Heart right ventricle (tissue), 16 donors: ENCODE data around the gene MALRD1. TPM values are rescaled to one million over a fixed set of nuclear protein-coding genes. Genes with fewer than 3 reads are reported as not detected.

Experiments
- ATAC-seq, 8 donors: fragments of 200-7000 bp; cut with Tn5 transposase; one replicate each; pipeline ENCODE4 v1.9.1; 2020; ENCODE audit warnings: mild to moderate bottlenecking in 8 of 8, moderate library complexity in 8 of 8, moderate number of reproducible peaks in 1 of 8
- DNase-seq, 2 donors: peaks; one replicate each; pipeline ENCODE4 v3.0.0-alpha.2; 2020
- H3K27ac ChIP-seq, 10 donors: fragments of 200-600 bp; sonication (generic) in 2 of 10; one replicate each; pipeline versions ENCODE4 v1.5.0 to v1.8.0; 2020 to 2022; ENCODE audit warnings: mild to moderate bottlenecking in 3 of 10
- H3K27me3 ChIP-seq, 7 donors: fragments of 200-600 bp; one replicate each; pipeline ENCODE4 v1.8.0; 2021 to 2022; ENCODE audit warnings: mild to moderate bottlenecking in 2 of 7
- H3K36me3 ChIP-seq, 9 donors: fragments of 200-600 bp; sonication (generic) in 1 of 9; one replicate each; pipeline versions ENCODE4 v1.5.0 to v1.8.0; 2020 to 2022; ENCODE audit warnings: mild to moderate bottlenecking in 2 of 9
- H3K4me1 ChIP-seq, 9 donors: fragments of 200-600 bp; sonication (generic) in 1 of 9; one replicate each; pipeline versions ENCODE4 v1.5.0 to v1.8.0; 2020 to 2022; ENCODE audit warnings: mild to moderate bottlenecking in 4 of 9
- H3K4me3 ChIP-seq, 10 donors: fragments of 200-600 bp; sonication (generic) in 2 of 10; one replicate each; pipeline versions ENCODE4 v1.5.0 to v1.8.0; 2020 to 2022; ENCODE audit warnings: mild to moderate bottlenecking in 7 of 10, moderate library complexity in 2 of 10
- H3K9me3 ChIP-seq, 11 donors: fragments of 200-600 bp in 10 of 11; sonication (generic) in 2 of 11; one replicate each; pipeline versions ENCODE4 v1.5.0 to v1.8.0; 2013 to 2022; ENCODE audit warnings: mild to moderate bottlenecking in 2 of 11, control low read depth in 1 of 11, moderate library complexity in 1 of 11
- WGBS, 2 donors: extraction: QIAGEN DNeasy Blood & Tissue Kit; methylation state at CpG; one replicate each; pipeline ENCODE4 v1.1.7; 2013; ENCODE audit warnings: inconsistent platforms in 1 of 2; 5-methylcytosine and 5-hydroxymethylcytosine counted together
- intact Hi-C, 10 donors: fragments of 100-400 bp; cut with DNase I; formaldehyde crosslinking; loops; one replicate each; pipeline versions ENCODE4 v1.11.1 to v1.14.2; 2022
- polyA plus RNA-seq, 2 donors: library from polyadenylated mRNA; stranded (reverse); fragments of 200-250 nt; gene quantifications; one replicate each; pipeline ENCODE4 v1.2.3, GENCODE V29; 2013
- total RNA-seq, 10 donors: library from RNA; stranded (reverse); fragmentation: NEBNext Ultra II Directional in 3 of 10; extraction: Animal tissue kit (Norgen Biotek cat#: 25700) in 3 of 10; gene quantifications; one replicate each; pipeline versions ENCODE4 v1.2.1 to v1.2.4, GENCODE V29; 2021 to 2023
- TF ChIP-seq, protein P1 (sequence below), 9 donors: fragments of 200-600 bp; sonication (generic) in 2 of 9; IDR thresholded peaks; one replicate each; pipeline versions ENCODE4 v1.5.0 to v1.8.0; 2021 to 2022; ENCODE audit warnings: antibody characterized with exemption in 9 of 9, mild to moderate bottlenecking in 5 of 9, moderate library complexity in 1 of 9
- donor health status: Arrhythmogenic right ventricular cardiomyopathy.
- donor health status: ischemic (EF 13 %, LVEDD 7.1; RV severe dilation, severe dysfunction).
- donor health status: healthy with polysubstance abuse.
- donor health status: DM: no; HTN: yes; CAD: no.
- donor health status: DM: no; HTN: no; CAD: no.
- donor health status: ischemic (EF 25% LVEDD 6.9; RV normal size, moderate dysfunction).
- donor health status: ischemic (EF 25% LVEDD 5.7; RV mildly dilated, moderate dysfunction).
- donor health status: healthy.
- donor health status: DM: yes; HTN: yes; CAD: no.
- donor health status: Ischemic cardiomyopathy.
- donor health status: ischemic (EF 35%, LVEDD 5.7; RV mildly dilated, moderate dysfunction).
- donor health status: nonischemic (EF 11% LVEDD 7.7; RV severe dilation, severe dysfunction).
- donor health status: DM: yes; HTN: yes; CAD: no.
- donor health status: PGD.
- donor health status: ischemic (EF 29% LVEDD 5.4; RV normal size, mild dysfunction).
- donor health status: nonischemic (EF 23%, LVEDD 6.1; RV moderate dilation, normal function).

MALRD1 gene
- total and polyA plus RNA-seq, 12 donors, result 0.10 to 2.2 (median 0.47) TPM

DNA sequence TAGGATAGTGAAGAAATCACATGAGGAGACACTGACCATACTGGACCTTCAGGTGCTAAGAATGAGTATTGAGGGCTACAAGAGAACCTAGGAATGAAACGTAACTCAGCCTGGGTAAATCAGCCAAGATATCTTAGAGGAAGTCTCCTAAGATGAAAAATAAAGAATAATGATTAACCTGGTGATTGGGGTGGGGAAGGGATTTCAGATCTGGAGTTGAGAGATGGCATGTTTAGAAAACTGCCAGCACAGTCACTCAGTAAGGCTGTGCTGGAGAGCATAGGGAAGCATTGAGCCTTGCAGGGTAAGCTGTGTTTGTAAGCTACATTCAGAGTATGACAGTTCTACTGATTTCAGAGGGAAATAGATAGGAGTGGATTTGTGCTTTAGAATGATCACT lies 1.9 kb upstream of the MALRD1 start:
- 63 to 77% methylated on average over 1 of the region's 1 CpG for WGBS, 2 donors
- intact Hi-C loops, result no loop called here
- no peak for ATAC-seq

DNA sequence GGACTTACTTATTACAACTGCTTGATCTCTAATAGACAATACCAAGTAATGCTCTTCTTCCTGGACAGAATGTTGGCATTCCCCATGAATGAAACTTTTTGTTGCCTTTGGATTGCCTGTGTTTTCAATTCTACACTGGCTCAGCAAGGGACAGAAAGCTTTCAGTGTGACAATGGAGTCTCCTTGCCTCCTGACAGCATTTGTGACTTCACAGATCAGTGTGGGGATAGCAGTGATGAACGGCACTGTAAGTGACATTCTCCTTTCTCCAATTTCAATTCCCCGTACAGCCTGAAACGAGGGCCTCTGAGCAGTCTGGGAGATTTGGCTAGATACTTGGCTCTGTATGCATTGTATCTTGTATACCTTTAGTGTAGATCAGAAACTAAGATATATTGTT lies 290 bp downstream of the MALRD1 start:
- intact Hi-C loops, result no loop called here
- no peak for DNase-seq
- Histone ChIP-seq H3K36me3 (no peaks in the 10 kb centered on the region), H3K27me3 (no peaks in the 10 kb centered on the region), H3K27ac (no peak overlapping the region), H3K9me3 (peaks cover 0 to 6% (median 0%) of the 10 kb centered on the region in 11 donors), H3K4me1 (no peaks in the 10 kb centered on the region), H3K4me3 (no peak overlapping the region)
- no peak for ATAC-seq
- TF ChIP-seq, protein P1, sequence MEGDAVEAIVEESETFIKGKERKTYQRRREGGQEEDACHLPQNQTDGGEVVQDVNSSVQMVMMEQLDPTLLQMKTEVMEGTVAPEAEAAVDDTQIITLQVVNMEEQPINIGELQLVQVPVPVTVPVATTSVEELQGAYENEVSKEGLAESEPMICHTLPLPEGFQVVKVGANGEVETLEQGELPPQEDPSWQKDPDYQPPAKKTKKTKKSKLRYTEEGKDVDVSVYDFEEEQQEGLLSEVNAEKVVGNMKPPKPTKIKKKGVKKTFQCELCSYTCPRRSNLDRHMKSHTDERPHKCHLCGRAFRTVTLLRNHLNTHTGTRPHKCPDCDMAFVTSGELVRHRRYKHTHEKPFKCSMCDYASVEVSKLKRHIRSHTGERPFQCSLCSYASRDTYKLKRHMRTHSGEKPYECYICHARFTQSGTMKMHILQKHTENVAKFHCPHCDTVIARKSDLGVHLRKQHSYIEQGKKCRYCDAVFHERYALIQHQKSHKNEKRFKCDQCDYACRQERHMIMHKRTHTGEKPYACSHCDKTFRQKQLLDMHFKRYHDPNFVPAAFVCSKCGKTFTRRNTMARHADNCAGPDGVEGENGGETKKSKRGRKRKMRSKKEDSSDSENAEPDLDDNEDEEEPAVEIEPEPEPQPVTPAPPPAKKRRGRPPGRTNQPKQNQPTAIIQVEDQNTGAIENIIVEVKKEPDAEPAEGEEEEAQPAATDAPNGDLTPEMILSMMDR (IDR thresholded peaks at IDR 0.05), result no peak
- WGBS, 2 donors, result 45 to 48% methylated on average over 3 of the region's 3 CpGs

More for the DNA sequence above, 1.9 kb upstream of the MALRD1 start:
- TF ChIP-seq, protein P1 (IDR thresholded peaks at IDR 0.05), result no peak
- H3K27me3 ChIP-seq, result no peaks in the 10 kb centered on the region
- no peaks in the 10 kb centered on the region for H3K4me1 ChIP-seq
- DNase-seq, result no peak
- H3K36me3 ChIP-seq, result no peaks in the 10 kb centered on the region
- no peak overlapping the region for H3K4me3 ChIP-seq
- H3K27ac ChIP-seq, result no peak overlapping the region
- H3K9me3 ChIP-seq, result peaks cover 0 to 6% (median 0%) of the 10 kb centered on the region in 11 donors

DNA sequence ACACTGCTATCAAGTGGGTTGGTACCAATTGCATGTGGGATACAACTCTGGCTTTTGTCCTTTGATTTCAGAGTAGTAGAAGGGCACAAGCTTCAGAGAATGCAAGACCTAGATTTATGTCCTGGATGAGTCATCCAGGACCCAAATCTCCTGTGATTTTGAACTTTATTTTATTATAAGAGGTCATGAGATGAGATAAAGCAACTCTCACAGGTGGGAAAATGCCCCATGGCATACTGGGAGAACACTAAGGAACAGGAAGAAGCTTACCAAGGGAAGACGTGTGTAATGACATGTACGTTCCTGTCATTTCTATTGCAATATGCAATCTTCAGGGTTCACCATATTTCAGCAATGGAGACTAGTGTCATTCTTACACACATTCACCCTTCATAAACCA lies 966 bp downstream of the MALRD1 start:
- no peak overlapping the region for H3K4me3 ChIP-seq
- intact Hi-C loops, result no loop called here
- 74 to 85% methylated on average over 2 of the region's 2 CpGs for WGBS, 2 donors
- DNase-seq (no peak), ATAC-seq (no peak)
- TF ChIP-seq, protein P1 (IDR thresholded peaks at IDR 0.05), result no peak
- no peaks in the 10 kb centered on the region for H3K36me3 ChIP-seq
- no peak overlapping the region for H3K27ac ChIP-seq
- no peaks in the 10 kb centered on the region for H3K4me1 ChIP-seq
- H3K9me3 ChIP-seq, result peaks cover 0 to 6% (median 0%) of the 10 kb centered on the region in 11 donors
- no peaks in the 10 kb centered on the region for H3K27me3 ChIP-seq

DNA sequence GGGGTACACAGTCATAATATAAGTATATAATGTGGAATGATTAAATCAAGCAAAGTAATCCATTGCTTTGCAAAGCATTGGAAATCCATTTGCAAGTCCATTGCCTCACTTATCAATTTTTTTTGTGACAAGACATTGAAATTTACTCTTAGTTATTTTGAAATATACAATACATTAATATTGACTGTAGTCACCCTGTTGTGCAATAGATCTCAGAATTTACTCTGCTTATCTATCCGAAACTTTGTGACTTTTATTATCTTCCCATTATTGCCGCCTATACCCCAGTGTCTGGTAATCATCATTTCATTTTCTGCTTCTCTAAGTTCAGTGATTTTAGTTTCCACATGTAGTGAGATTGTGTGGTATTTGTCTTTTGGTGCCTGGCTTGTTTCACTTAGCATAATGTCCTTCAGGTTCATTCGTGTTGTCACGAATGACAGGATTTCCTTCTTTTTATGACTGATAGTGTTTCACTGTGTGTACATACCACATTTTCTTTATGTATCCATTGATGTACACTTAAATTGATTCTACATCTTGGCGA lies 5.8 kb downstream of the MALRD1 start:
- peaks cover 0 to 6% (median 0%) of the 10 kb centered on the region in 11 donors for H3K9me3 ChIP-seq
- intact Hi-C loops, result no loop called here
- no peak for ATAC-seq
- TF ChIP-seq, protein P1 (IDR thresholded peaks at IDR 0.05), result no peak
- 64 to 73% methylated on average over 5 of the region's 5 CpGs for WGBS, 2 donors
- no peak for DNase-seq
- H3K36me3 ChIP-seq, result no peaks in the 10 kb centered on the region
- no peaks in the 10 kb centered on the region for H3K4me1 ChIP-seq
- no peak overlapping the region for H3K4me3 ChIP-seq
- no peak overlapping the region for H3K27ac ChIP-seq
- no peaks in the 10 kb centered on the region for H3K27me3 ChIP-seq
